GM21619 (cell line): ENCODE measurements around the gene ZNF799.
"Not testable (repeated sequence)": the region's sequence is repeated elsewhere in the genome, so short reads cannot be mapped to it uniquely, and the experiment has no call there.

ENCODE experiments used
- ATAC-seq: cut with Tn5 transposase; IDR thresholded peaks from one replicate; pipeline ENCODE4 v1.9.1; 2021; ENCODE audit not compliant: unreplicated experiment

ZNF799 gene

GRCh38 chr19:12364391-12365235 lies 36.5 kb downstream of the ZNF799 start:
- ATAC-seq: no peak

GRCh38 chr19:12362236-12362635 lies 38.8 kb downstream of the ZNF799 start:
- ATAC-seq: not testable (repeated sequence)

GRCh38 chr19:12353375-12353774 lies 47.7 kb downstream of the ZNF799 start:
- ATAC-seq: no peak

- ATAC-seq: no peak
These were observed 50.2 kb downstream of the ZNF799 start for GRCh38 chr19:12350890-12351197.

GRCh38 chr19:12350185-12350889 lies 50.7 kb downstream of the ZNF799 start:
- ATAC-seq: no peak

GRCh38 chr19:12346896-12347295 lies 54.2 kb downstream of the ZNF799 start:
- no peak for ATAC-seq

- ATAC-seq: no peak
These were observed 55.9 kb downstream of the ZNF799 start for GRCh38 chr19:12345197-12345596.
